HepG2 (cell line): ENCODE measurements around the gene PIF1. TPM values are rescaled to one million over a fixed set of nuclear protein-coding genes. Genes with fewer than 3 reads are reported as not detected.

Source experiments
- ATAC-seq: fragments of 200-7000 bp; cut with Tn5 transposase; 3 replicates; pipeline ENCODE4 v1.9.1; 2020; ENCODE audit warnings: mild to moderate bottlenecking, moderate library complexity
- BruUV-seq: library from RNA; stranded (reverse); fragments of 400-500 nt; replicated peaks from 2 replicates; lab custom pipeline; 2021; lab: Mats Ljungman, UMichigan
- CTCF ChIA-PET: fragments of 300-600 bp; formaldehyde crosslinking; extraction: SDS; loops from one replicate; lab custom pipeline; 2021; ENCODE audit warnings: low total read pairs, inconsistent platforms, low intra/inter-chr PET ratio; lab: Yijun Ruan, JAX
- POLR2A ChIA-PET: fragments of 350-600 bp; sonication (Branson Sonifier 250); formaldehyde crosslinking; loops from one replicate; lab custom pipeline; 2020; ENCODE audit warnings: antibody characterized with exemption, inconsistent platforms; lab: Yijun Ruan, JAX
- DNase-seq: peaks from one replicate; pipeline ENCODE4 v3.0.0-alpha.2; 2015; ENCODE audit warnings: low spot score
- FAIRE-seq: peaks from 3 replicates; lab custom pipeline; 2011; peaks lifted over from hg19 to GRCh38; lab: Jason Lieb, UNC
- H2AFZ ChIP-seq: one replicate; pipeline ENCODE4 v1.6.1; 2011; ENCODE audit warnings: low read length, inconsistent platforms
- H3K27ac ChIP-seq: fragments of 300-600 bp; 3 replicates; pipeline ENCODE4 v1.8.0; 2011; ENCODE audit warnings: mixed run types, mild to moderate bottlenecking, mixed read lengths, low read length, inconsistent platforms; ENCODE audit not compliant: insufficient read depth; ENCODE audit errors: extremely low read length
- H3K27me3 ChIP-seq, 2 experiments: fragments of 200-600 bp in 1 of 2; 2 replicates in 1 of 2; 3 replicates in 1 of 2; pipeline versions ENCODE4 v1.6.0 to v1.8.0; 2011; ENCODE audit warnings: low read length in 2 of 2, mild to moderate bottlenecking in 2 of 2, moderate library complexity in 2 of 2, inconsistent platforms in 1 of 2; ENCODE audit not compliant: insufficient read depth in 2 of 2, control insufficient read depth in 1 of 2
- H3K36me3 ChIP-seq, 2 experiments: fragments of 200-600 bp in 1 of 2; replicated peaks in 1 of 2; 2 replicates in 1 of 2; 3 replicates in 1 of 2; pipeline versions ENCODE4 v1.5.1 to v1.8.0; 2011; ENCODE audit warnings: low read length in 2 of 2, inconsistent platforms in 1 of 2; ENCODE audit not compliant: insufficient read depth in 2 of 2, control insufficient read depth in 1 of 2
- H3K4me1 ChIP-seq: 2 replicates; pipeline ENCODE4 v1.5.1; 2012; ENCODE audit warnings: low read length, inconsistent platforms; ENCODE audit not compliant: insufficient read depth
- H3K4me2 ChIP-seq: 2 replicates; pipeline ENCODE4 v1.6.0; 2011; ENCODE audit warnings: low read depth, low read length, inconsistent platforms
- H3K4me3 ChIP-seq, 3 experiments: fragments of 200-600 bp in 1 of 3; sonication (generic), shearing (Covaris generic) in 1 of 3; replicated peaks in 1 of 3; 2 replicates each; pipeline ENCODE4 v1.5.1; 2011 to 2016; ENCODE audit warnings: low read length in 3 of 3, inconsistent platforms in 2 of 3, low read depth in 2 of 3, mild to moderate bottlenecking in 2 of 3, control low read depth in 1 of 3, mixed read lengths in 1 of 3; ENCODE audit not compliant: insufficient read depth in 1 of 3
- H3K79me2 ChIP-seq: one replicate; pipeline ENCODE4 v1.6.1; 2011; ENCODE audit warnings: low read length, inconsistent platforms; ENCODE audit not compliant: insufficient read depth
- H3K9ac ChIP-seq: 2 replicates; pipeline ENCODE4 v1.6.0; 2011; ENCODE audit warnings: mild to moderate bottlenecking, low read depth, low read length, inconsistent platforms; ENCODE audit not compliant: insufficient read depth
- H3K9me3 ChIP-seq: 2 replicates; pipeline ENCODE4 v1.5.1; 2012; ENCODE audit warnings: mild to moderate bottlenecking, low read length
- H4K20me1 ChIP-seq: 2 replicates; pipeline ENCODE4 v1.6.0; 2011; ENCODE audit warnings: inconsistent platforms, mild to moderate bottlenecking, low read length, moderate library complexity; ENCODE audit not compliant: insufficient read depth
- CENPX ChIP-seq: sonication (generic); formaldehyde crosslinking; IDR thresholded peaks from 2 replicates; pipeline ENCODE4 v1.9.0; 2021; ENCODE audit warnings: mild to moderate bottlenecking, missing genetic modification reagents, moderate library complexity
- NCOR1 ChIP-seq: fragments of 200-600 bp; sonication (generic); IDR thresholded peaks from 2 replicates; pipeline ENCODE4 v1.7.0; 2017; ENCODE audit warnings: antibody characterized with exemption, low read length, borderline replicate concordance
- TCF12 ChIP-seq, 2 experiments: fragments of 450-650 bp in 1 of 2; sonication (generic) in 1 of 2; formaldehyde crosslinking in 1 of 2; IDR thresholded peaks; 2 replicates each; pipeline versions ENCODE4 v1.6.1 to v1.8.0; 2017 to 2022; ENCODE audit warnings: antibody characterized with exemption in 1 of 2, mild to moderate bottlenecking in 1 of 2, missing genetic modification reagents in 1 of 2, moderate library complexity in 1 of 2
- ZNF331 ChIP-seq: sonication (generic); formaldehyde crosslinking; IDR thresholded peaks from 2 replicates; pipeline ENCODE4 v1.4.0; 2020; ENCODE audit warnings: missing genetic modification reagents
- ZNF549 ChIP-seq: sonication (generic); formaldehyde crosslinking; IDR thresholded peaks from 2 replicates; pipeline ENCODE4 v1.5.0; 2020; ENCODE audit warnings: missing genetic modification reagents
- ZNF782 ChIP-seq: sonication (generic); formaldehyde crosslinking; IDR thresholded peaks from 2 replicates; pipeline ENCODE4 v1.4.0; 2020; ENCODE audit warnings: missing genetic modification reagents, mild to moderate bottlenecking, borderline replicate concordance
- WGBS: methylation state at CpG from one replicate; pipeline ENCODE4 v1.1.6; 2017; ENCODE audit warnings: low lambda C conversion rate; 5-methylcytosine and 5-hydroxymethylcytosine counted together
- in situ Hi-C: cut with HindIII; loops from 2 replicates; pipeline ENCODE4 v1.10.0; 2017; ENCODE audit warnings: low pct_unique_long_range_greater_than_20kb; ENCODE audit not compliant: extremely low pct_ligation_motif_present
- intact Hi-C: fragments of 100-400 bp; cut with micrococcal nuclease; formaldehyde crosslinking; loops from one replicate; pipeline ENCODE4 v1.10.0; 2022; ENCODE audit not compliant: unreplicated experiment
- polyA plus RNA-seq, 8 experiments: library from polyadenylated mRNA; depleted of rRNA in 3 of 8; stranded (reverse) in 7 of 8; unstranded in 1 of 8; fragments of >200 nt; fragmentation: Illumina TruSeq in 4 of 8; extraction: Trizol in 4 of 8; gene quantifications; 2 replicates each; pipeline versions ENCODE4 v1.2.1 to v1.2.3, GENCODE V29; 2011 to 2016; ENCODE audit warnings: low read depth in 4 of 8, missing spikeins in 1 of 8, mixed read lengths in 1 of 8; ENCODE audit not compliant: insufficient read depth in 1 of 8
- total RNA-seq, 5 experiments: library from RNA; depleted of rRNA; stranded (reverse); fragments of >200 nt; fragmentation: Illumina TruSeq; extraction: Trizol; gene quantifications; 2 replicates each; pipeline ENCODE4 v1.2.3, GENCODE V29; 2016; ENCODE audit warnings: low read depth in 1 of 5
- TF ChIP-seq, protein P1 (sequence below): sonication (generic); formaldehyde crosslinking; IDR thresholded peaks from 2 replicates; pipeline ENCODE4 v1.5.0; 2020; ENCODE audit warnings: missing genetic modification reagents, mild to moderate bottlenecking, borderline replicate concordance
- TF ChIP-seq, protein P2 (sequence below): sonication (generic); formaldehyde crosslinking; IDR thresholded peaks from 2 replicates; pipeline ENCODE4 v1.5.1; 2020; ENCODE audit warnings: mild to moderate bottlenecking, missing genetic modification reagents, moderate library complexity
- TF ChIP-seq, protein P3 (sequence below): sonication (generic); formaldehyde crosslinking; IDR thresholded peaks from 2 replicates; pipeline ENCODE4 v1.5.0; 2020; ENCODE audit warnings: mild to moderate bottlenecking, missing genetic modification reagents

Gene PIF1
- total and polyA plus RNA-seq, 2 of the 13 experiments (the other 11 are each of a cell fraction or from before 2014, with no cell fraction given), result 18.5 to 19.7 TPM

DNA sequence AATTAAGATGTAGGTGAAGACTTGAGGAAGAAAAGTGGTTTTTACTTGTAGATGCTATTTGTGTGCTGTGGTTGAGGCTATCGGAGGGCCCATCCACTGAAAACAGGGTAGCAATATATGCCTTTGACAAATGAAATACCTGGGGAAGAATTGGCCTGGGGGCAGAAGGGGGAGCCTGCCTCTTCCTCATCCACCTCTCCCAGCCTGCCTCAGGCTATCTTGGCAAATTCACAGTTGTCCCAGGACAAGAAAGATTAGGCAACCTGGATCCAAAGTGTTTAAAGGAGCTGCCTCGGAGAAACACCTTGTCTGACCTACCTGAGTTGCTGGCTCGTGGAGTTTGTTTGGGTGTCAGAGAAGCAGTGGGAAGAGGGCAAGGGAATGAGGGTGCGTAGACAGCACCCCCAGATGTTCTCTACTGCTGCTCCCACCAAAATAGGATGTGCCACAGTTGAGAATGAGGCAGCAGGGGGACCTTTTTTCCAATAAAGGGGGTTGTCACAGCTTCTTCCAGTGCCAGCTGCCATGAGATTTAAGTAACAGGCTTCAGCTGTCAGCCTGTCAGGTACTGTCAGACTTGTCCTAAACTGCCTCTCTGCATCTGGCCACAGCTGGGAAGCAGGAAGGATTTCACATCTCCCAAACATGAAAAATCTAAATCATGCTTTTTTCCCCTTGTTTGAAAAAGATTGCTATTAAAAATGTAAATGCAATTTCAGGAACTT lies 25.5 kb upstream of the PIF1 start:
- ChIA-PET CTCF (no interaction called here), POLR2A (no interaction called here)
- Histone ChIP-seq H3K9me3 (no peaks in the 10 kb centered on the region), H3K27me3 (no peaks in the 10 kb centered on the region), H3K4me2 (no peak overlapping the region), H4K20me1 (no peaks in the 10 kb centered on the region), H3K79me2 (no peaks in the 10 kb centered on the region), H2AFZ (no peak overlapping the region), H3K27ac (no peak overlapping the region), H3K36me3 (peaks cover 12 to 27% of the 10 kb centered on the region in 2 experiments; a peak in 3 of 5 replicates), H3K4me3 (no peak overlapping the region), H3K4me1 (peaks cover 21% of the 10 kb centered on the region), H3K9ac (no peak overlapping the region)
- DNase-seq, result no peak
- WGBS, result 93% methylated on average over 4 of the region's 4 CpGs
- no TSS peak for BruUV-seq
- no peak for ATAC-seq
- no peak for TF ChIP-seq NCOR1
- TF ChIP-seq, protein P1, sequence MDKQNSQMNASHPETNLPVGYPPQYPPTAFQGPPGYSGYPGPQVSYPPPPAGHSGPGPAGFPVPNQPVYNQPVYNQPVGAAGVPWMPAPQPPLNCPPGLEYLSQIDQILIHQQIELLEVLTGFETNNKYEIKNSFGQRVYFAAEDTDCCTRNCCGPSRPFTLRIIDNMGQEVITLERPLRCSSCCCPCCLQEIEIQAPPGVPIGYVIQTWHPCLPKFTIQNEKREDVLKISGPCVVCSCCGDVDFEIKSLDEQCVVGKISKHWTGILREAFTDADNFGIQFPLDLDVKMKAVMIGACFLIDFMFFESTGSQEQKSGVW (CRISPR knock-in tag), result no peak
- no peak for TF ChIP-seq TCF12 (IDR thresholded peaks at IDR 0.05)
- no peak for TF ChIP-seq TCF12 (CRISPR knock-in tag; IDR thresholded peaks at IDR 0.05)
- TF ChIP-seq, protein P2, sequence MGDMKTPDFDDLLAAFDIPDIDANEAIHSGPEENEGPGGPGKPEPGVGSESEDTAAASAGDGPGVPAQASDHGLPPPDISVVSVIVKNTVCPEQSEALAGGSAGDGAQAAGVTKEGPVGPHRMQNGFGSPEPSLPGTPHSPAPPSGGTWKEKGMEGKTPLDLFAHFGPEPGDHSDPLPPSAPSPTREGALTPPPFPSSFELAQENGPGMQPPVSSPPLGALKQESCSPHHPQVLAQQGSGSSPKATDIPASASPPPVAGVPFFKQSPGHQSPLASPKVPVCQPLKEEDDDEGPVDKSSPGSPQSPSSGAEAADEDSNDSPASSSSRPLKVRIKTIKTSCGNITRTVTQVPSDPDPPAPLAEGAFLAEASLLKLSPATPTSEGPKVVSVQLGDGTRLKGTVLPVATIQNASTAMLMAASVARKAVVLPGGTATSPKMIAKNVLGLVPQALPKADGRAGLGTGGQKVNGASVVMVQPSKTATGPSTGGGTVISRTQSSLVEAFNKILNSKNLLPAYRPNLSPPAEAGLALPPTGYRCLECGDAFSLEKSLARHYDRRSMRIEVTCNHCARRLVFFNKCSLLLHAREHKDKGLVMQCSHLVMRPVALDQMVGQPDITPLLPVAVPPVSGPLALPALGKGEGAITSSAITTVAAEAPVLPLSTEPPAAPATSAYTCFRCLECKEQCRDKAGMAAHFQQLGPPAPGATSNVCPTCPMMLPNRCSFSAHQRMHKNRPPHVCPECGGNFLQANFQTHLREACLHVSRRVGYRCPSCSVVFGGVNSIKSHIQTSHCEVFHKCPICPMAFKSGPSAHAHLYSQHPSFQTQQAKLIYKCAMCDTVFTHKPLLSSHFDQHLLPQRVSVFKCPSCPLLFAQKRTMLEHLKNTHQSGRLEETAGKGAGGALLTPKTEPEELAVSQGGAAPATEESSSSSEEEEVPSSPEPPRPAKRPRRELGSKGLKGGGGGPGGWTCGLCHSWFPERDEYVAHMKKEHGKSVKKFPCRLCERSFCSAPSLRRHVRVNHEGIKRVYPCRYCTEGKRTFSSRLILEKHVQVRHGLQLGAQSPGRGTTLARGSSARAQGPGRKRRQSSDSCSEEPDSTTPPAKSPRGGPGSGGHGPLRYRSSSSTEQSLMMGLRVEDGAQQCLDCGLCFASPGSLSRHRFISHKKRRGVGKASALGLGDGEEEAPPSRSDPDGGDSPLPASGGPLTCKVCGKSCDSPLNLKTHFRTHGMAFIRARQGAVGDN (CRISPR knock-in tag), result no peak
- TF ChIP-seq CENPX, result no peak
- no peak for TF ChIP-seq ZNF549
- TF ChIP-seq, protein P3, sequence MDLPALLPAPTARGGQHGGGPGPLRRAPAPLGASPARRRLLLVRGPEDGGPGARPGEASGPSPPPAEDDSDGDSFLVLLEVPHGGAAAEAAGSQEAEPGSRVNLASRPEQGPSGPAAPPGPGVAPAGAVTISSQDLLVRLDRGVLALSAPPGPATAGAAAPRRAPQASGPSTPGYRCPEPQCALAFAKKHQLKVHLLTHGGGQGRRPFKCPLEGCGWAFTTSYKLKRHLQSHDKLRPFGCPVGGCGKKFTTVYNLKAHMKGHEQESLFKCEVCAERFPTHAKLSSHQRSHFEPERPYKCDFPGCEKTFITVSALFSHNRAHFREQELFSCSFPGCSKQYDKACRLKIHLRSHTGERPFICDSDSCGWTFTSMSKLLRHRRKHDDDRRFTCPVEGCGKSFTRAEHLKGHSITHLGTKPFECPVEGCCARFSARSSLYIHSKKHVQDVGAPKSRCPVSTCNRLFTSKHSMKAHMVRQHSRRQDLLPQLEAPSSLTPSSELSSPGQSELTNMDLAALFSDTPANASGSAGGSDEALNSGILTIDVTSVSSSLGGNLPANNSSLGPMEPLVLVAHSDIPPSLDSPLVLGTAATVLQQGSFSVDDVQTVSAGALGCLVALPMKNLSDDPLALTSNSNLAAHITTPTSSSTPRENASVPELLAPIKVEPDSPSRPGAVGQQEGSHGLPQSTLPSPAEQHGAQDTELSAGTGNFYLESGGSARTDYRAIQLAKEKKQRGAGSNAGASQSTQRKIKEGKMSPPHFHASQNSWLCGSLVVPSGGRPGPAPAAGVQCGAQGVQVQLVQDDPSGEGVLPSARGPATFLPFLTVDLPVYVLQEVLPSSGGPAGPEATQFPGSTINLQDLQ (CRISPR knock-in tag), result no peak
- no peak for TF ChIP-seq ZNF331 (CRISPR knock-in tag)
- TF ChIP-seq ZNF782 (CRISPR knock-in tag), result no peak
- no peak for FAIRE-seq
- intact Hi-C loops, result no loop called here
- in situ Hi-C loops, result no loop called here
